ENCODE data around the gene LRRC52.

DNA sequence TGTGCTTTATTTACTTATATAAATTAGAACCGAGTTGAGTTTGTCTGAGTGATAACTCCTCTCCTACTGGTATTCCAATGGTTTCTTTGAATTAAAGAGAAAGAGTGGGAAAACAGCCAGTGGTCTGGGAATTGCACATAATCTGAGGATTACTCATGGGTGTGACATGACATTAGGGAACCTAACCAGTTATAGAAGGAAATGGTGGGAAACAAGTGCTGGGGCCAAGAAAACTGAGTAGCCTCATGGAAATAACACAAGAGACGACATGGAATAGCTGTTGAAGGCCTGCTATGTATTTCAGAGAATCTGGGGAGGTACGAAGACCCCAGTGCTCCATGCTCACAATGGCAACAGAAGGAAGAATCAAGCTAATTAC lies 41.8 kb upstream of the LRRC52 start:
- no peak for TF ChIP-seq JUND (IDR thresholded peaks at IDR 0.05)
- TF ChIP-seq GABPA (IDR thresholded peaks at IDR 0.05; ENCODE audit: low read depth) = no peak

Measured in SK-N-SH (cell line).